A549 (cell line): ENCODE results near the gene TNS1.

ENCODE experiments used
- BHLHE40 ChIP-seq: IDR thresholded peaks from 2 replicates; pipeline ENCODE4 v1.6.1; 2012; ENCODE audit warnings: low read depth, low read length, inconsistent platforms
- CHD4 ChIP-seq: fragments of 200-600 bp; sonication (generic); IDR thresholded peaks from 2 replicates; pipeline ENCODE4 v1.6.1; 2016; ENCODE audit warnings: antibody characterized with exemption, mild to moderate bottlenecking, borderline replicate concordance
- CTCF ChIP-seq: fragments of >200 bp; sonication (Bioruptor Twin); formaldehyde crosslinking; IDR thresholded peaks from 3 replicates; pipeline ENCODE4 v1.5.1; 2016
- EP300 ChIP-seq, 2 experiments: fragments of >200 bp; sonication (Bioruptor Twin); formaldehyde crosslinking; IDR thresholded peaks; 2 replicates in 1 of 2; 3 replicates in 1 of 2; pipeline ENCODE4 v1.6.1; 2016 to 2017
- HMGXB4 ChIP-seq: fragments of 250-450 bp; sonication (Bioruptor Pico); IDR thresholded peaks from 2 replicates; pipeline ENCODE4 v1.5.0; 2021; ENCODE audit warnings: mild to moderate bottlenecking, moderate library complexity, borderline replicate concordance
- HOXA7 ChIP-seq: fragments of 250-450 bp; sonication (Bioruptor Pico); IDR thresholded peaks from 2 replicates; pipeline ENCODE4 v1.5.0; 2020; ENCODE audit warnings: mild to moderate bottlenecking, moderate library complexity
- MAFK ChIP-seq: fragments of 450-650 bp; IDR thresholded peaks from 2 replicates; pipeline ENCODE4 v1.6.1; 2014; ENCODE audit not compliant: partially characterized antibody
- MAZ ChIP-seq: fragments of 150-350 bp; IDR thresholded peaks from 2 replicates; pipeline ENCODE4 v1.6.1; 2014; ENCODE audit warnings: antibody characterized with exemption, low read depth, low read length, borderline replicate concordance
- NR3C1 ChIP-seq: fragments of >200 bp; sonication (Bioruptor Twin); formaldehyde crosslinking; IDR thresholded peaks from 3 replicates; pipeline ENCODE4 v1.6.1; 2017
- PHF8 ChIP-seq: fragments of 200-600 bp; sonication (generic); IDR thresholded peaks from 2 replicates; pipeline ENCODE4 v1.6.1; 2016; ENCODE audit warnings: low read depth, mild to moderate bottlenecking, antibody characterized with exemption, moderate library complexity, borderline replicate concordance
- POLR2A ChIP-seq: IDR thresholded peaks from 2 replicates; pipeline ENCODE4 v1.6.1; 2012; ENCODE audit warnings: mild to moderate bottlenecking, low read length
- RAD21 ChIP-seq, 2 experiments: fragments of >200 bp in 1 of 2; sonication (Bioruptor Twin) in 1 of 2; formaldehyde crosslinking in 1 of 2; IDR thresholded peaks in 1 of 2; conservative IDR thresholded peaks in 1 of 2; 2 replicates in 1 of 2; 3 replicates in 1 of 2; pipeline ENCODE4 v1.6.1; 2012 to 2018; ENCODE audit warnings: inconsistent platforms in 1 of 2
- TF ChIP-seq, protein P1 (sequence below): fragments of 450-650 bp; IDR thresholded peaks from 2 replicates; pipeline ENCODE4 v1.6.1; 2014; ENCODE audit warnings: antibody characterized with exemption
- TF ChIP-seq, protein P2 (sequence below): fragments of 150-350 bp; IDR thresholded peaks from 2 replicates; pipeline ENCODE4 v1.6.1; 2014; ENCODE audit warnings: low read depth, mild to moderate bottlenecking, low read length

- no peak for TF ChIP-seq CTCF
- no peak for TF ChIP-seq PHF8
- TF ChIP-seq NR3C1 = no peak
- no peak for TF ChIP-seq RAD21 (conservative IDR thresholded peaks at IDR 0.05 in 1 of 2, IDR thresholded peaks at IDR 0.05 in 1 of 2)
- TF ChIP-seq BHLHE40 = no peak
- TF ChIP-seq HMGXB4 (CRISPR knock-in tag) = no peak
- TF ChIP-seq MAZ = no peak
- no peak for TF ChIP-seq CHD4
- TF ChIP-seq, protein P1, sequence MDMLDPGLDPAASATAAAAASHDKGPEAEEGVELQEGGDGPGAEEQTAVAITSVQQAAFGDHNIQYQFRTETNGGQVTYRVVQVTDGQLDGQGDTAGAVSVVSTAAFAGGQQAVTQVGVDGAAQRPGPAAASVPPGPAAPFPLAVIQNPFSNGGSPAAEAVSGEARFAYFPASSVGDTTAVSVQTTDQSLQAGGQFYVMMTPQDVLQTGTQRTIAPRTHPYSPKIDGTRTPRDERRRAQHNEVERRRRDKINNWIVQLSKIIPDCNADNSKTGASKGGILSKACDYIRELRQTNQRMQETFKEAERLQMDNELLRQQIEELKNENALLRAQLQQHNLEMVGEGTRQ = no peak
- TF ChIP-seq EP300 (IDR thresholded peaks at IDR 0.05) = no peak
- no peak for TF ChIP-seq POLR2A
- TF ChIP-seq HOXA7 (CRISPR knock-in tag) = no peak
- no peak for TF ChIP-seq MAFK
- TF ChIP-seq, protein P2, sequence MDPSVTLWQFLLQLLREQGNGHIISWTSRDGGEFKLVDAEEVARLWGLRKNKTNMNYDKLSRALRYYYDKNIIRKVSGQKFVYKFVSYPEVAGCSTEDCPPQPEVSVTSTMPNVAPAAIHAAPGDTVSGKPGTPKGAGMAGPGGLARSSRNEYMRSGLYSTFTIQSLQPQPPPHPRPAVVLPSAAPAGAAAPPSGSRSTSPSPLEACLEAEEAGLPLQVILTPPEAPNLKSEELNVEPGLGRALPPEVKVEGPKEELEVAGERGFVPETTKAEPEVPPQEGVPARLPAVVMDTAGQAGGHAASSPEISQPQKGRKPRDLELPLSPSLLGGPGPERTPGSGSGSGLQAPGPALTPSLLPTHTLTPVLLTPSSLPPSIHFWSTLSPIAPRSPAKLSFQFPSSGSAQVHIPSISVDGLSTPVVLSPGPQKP = no peak
Observed at GRCh38 chr2:217873371-217873770, 129.4 kb downstream of the TNS1 start.
